Thyroid gland (tissue), 4 donors: Measurements from ENCODE around the gene KANSL2. TPM values are rescaled to one million over a fixed set of nuclear protein-coding genes. Genes with fewer than 3 reads are reported as not detected.
"Not testable (repeated sequence)": the region's sequence is repeated elsewhere in the genome, so short reads cannot be mapped to it uniquely, and the experiment has no call there.

Experiments used
- DNase-seq, 2 donors: peaks; one replicate each; pipeline ENCODE4 v3.0.0-alpha.2; 2019
- H3K27ac ChIP-seq, 3 donors: fragments of 200-600 bp; sonication (generic); 1 replicate in 2 of 3; 2 replicates in 1 of 3; pipeline ENCODE4 v1.5.1; 2016 to 2019; ENCODE audit warnings: mild to moderate bottlenecking in 1 of 3, moderate library complexity in 1 of 3
- H3K27me3 ChIP-seq: fragments of 200-600 bp; sonication (generic); one replicate; pipeline ENCODE4 v1.5.1; 2019
- H3K36me3 ChIP-seq, 2 donors: fragments of 200-600 bp; sonication (generic); one replicate each; pipeline ENCODE4 v1.5.1; 2016 to 2019
- H3K4me1 ChIP-seq, 2 donors: fragments of 200-600 bp; sonication (generic); one replicate each; pipeline ENCODE4 v1.5.1; 2017 to 2019
- H3K4me3 ChIP-seq, 3 donors: fragments of 200-600 bp; sonication (generic); replicated peaks in 1 of 3; 1 replicate in 2 of 3; 2 replicates in 1 of 3; pipeline ENCODE4 v1.5.1; 2016; ENCODE audit warnings: mild to moderate bottlenecking in 1 of 3
- H3K9me3 ChIP-seq: fragments of 200-600 bp; sonication (generic); one replicate; pipeline ENCODE4 v1.5.1; 2017
- POLR2A ChIP-seq, 2 donors: fragments of 450-650 bp; IDR thresholded peaks; one replicate each; pipeline ENCODE4 v1.6.1; 2017; ENCODE audit warnings: antibody characterized with exemption in 2 of 2, mild to moderate bottlenecking in 2 of 2, moderate library complexity in 1 of 2
- WGBS, 2 donors: methylation state at CpG; one replicate each; pipeline ENCODE4 v1.1.5; 2017; 5-methylcytosine and 5-hydroxymethylcytosine counted together
- intact Hi-C: fragments of 100-400 bp; cut with DNase I; formaldehyde crosslinking; loops from one replicate; pipeline ENCODE4 v1.15.1; 2023
- total RNA-seq, 4 donors: library from RNA; depleted of rRNA; stranded (reverse); fragments of >200 nt; gene quantifications; one replicate each; pipeline ENCODE4 v1.2.3, GENCODE V29; 2016
- TF ChIP-seq, protein P1 (sequence below), 6 experiments: fragments of 200-600 bp in 3 of 6; fragments of 450-650 bp in 3 of 6; sonication (generic) in 3 of 6; IDR thresholded peaks; one replicate each; pipeline ENCODE4 v1.5.1; 2016 to 2019; ENCODE audit warnings: antibody characterized with exemption in 6 of 6, mild to moderate bottlenecking in 2 of 6, inconsistent platforms in 1 of 6, moderate library complexity in 1 of 6

KANSL2 gene
- total RNA-seq, 4 donors from 2014 or later, result 31.8 to 64.7 (median 45.4) TPM

DNA sequence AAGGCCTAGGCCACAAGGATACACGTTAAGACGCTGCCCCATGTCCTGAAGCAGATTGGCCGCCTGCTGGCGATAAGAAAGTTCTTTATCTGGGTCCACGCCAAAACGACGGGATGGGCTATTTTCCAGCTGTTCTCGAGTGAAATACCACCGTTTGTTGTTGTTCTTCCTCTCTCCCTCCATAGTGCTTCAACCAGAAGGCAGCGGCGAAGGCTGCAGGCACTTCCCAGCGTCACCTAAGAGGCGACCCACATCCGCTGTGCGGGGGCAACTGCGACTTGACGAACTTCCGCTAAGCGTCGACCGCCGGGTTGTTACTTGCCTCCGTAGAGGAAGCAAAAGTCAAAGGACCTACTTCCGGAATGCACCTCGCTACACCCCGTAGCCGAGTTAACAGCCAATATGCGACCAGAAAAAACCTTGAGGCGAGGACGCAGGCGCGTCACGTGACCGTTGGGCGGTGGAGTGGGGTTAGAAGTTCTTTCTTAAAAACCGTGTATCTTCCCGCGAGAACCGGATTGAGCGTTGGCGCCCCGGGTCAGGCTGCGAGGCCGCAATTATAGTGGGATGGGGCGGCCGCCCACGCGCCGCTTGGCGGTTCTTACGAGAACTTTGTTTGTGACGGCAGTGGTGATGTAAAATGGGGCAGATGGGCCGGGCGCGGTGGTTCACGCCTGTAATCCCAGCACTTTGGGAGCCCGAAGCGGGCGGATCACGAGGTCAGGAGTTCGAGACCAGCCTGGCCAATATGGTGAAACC lies 34.6 kb upstream of the KANSL2 start, which contains the start of gene CCNT1:
Gene CCNT1 (minus strand): TSS at position 215 of the 759 bp plus-strand sequence. CDS start 32 bp downstream, at position 183.
- Histone ChIP-seq H3K9me3 (no peaks in the 10 kb centered on the region), H3K27ac (peak within 1 kb of the TSS; percentile 85 to 97 (median 89)), H3K27me3 (no peaks in the 10 kb centered on the region), H3K36me3 (peaks cover 5 to 13% of the 10 kb centered on the region in 2 donors), H3K4me1 (peaks cover 15 to 19% of the 10 kb centered on the region in 2 donors), H3K4me3 (peak within 1 kb of the TSS; percentile 67 to 77 (median 67))
- intact Hi-C loops, result no loop called here
- 0% methylated on average over 38 to 50 of the region's 61 CpGs for WGBS, 2 donors
- peak; percentile 99 for DNase-seq
- TF ChIP-seq, protein P1, sequence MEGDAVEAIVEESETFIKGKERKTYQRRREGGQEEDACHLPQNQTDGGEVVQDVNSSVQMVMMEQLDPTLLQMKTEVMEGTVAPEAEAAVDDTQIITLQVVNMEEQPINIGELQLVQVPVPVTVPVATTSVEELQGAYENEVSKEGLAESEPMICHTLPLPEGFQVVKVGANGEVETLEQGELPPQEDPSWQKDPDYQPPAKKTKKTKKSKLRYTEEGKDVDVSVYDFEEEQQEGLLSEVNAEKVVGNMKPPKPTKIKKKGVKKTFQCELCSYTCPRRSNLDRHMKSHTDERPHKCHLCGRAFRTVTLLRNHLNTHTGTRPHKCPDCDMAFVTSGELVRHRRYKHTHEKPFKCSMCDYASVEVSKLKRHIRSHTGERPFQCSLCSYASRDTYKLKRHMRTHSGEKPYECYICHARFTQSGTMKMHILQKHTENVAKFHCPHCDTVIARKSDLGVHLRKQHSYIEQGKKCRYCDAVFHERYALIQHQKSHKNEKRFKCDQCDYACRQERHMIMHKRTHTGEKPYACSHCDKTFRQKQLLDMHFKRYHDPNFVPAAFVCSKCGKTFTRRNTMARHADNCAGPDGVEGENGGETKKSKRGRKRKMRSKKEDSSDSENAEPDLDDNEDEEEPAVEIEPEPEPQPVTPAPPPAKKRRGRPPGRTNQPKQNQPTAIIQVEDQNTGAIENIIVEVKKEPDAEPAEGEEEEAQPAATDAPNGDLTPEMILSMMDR (IDR thresholded peaks at IDR 0.05), result peak in 4 of 6 experiments; percentile 13 to 58 (median 42)
- TF ChIP-seq POLR2A (IDR thresholded peaks at IDR 0.05), result peak; percentile 30 to 70

DNA sequence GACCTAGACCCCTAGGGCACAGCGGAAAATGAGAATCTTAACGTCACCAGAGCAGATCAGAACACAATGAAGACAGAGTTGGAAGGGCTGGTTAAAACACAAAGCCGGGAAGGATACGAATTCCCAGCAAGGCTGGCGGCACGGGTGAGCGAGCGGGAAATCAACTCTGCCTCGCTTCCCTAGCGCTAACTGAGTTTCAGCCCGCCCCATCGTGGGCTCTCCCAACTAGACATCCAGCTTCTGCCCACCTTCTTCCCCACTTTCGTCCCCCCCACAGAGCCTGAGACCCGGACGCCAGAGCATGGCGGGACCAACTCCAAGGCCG lies 34.1 kb upstream of the KANSL2 start:
- Histone ChIP-seq H3K9me3 (no peaks in the 10 kb centered on the region), H3K4me1 (peaks cover 15 to 19% of the 10 kb centered on the region in 2 donors), H3K4me3 (peak overlapping the region; percentile 22 to 77 (median 67)), H3K27me3 (no peaks in the 10 kb centered on the region), H3K36me3 (peaks cover 5 to 18% of the 10 kb centered on the region in 2 donors), H3K27ac (peak overlapping the region; percentile 85 to 97 (median 89))
- intact Hi-C loops, result no loop called here
- TF ChIP-seq, protein P1 (IDR thresholded peaks at IDR 0.05), result no peak
- no peak for TF ChIP-seq POLR2A (IDR thresholded peaks at IDR 0.05)
- DNase-seq, result no peak
- WGBS, 2 donors, result 1% methylated on average over 13 to 17 of the region's 17 CpGs

DNA sequence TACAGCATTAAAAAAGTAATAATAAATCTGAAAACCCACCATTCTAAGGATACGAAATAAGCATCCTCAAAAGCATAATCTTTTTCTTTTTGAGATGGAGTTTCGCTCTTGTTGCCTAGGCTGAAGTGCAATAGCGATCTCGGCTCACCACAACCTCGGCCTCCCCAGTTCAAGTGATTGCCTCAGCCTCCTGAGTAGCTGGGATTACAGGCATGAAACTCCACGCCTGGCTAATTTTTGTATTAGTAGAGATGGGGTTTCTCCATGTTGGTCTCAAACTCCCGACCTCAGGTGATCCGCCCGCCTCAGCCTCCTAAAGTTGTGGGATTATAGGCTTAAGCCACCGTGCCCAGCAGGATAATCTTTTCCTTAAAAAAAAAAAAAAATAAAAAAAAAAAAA lies 30.2 kb upstream of the KANSL2 start:
- Histone ChIP-seq H3K4me3 (no peak overlapping the region), H3K4me1 (peaks cover 15 to 19% of the 10 kb centered on the region in 2 donors), H3K36me3 (peaks cover 12 to 23% of the 10 kb centered on the region in 2 donors), H3K9me3 (no peaks in the 10 kb centered on the region), H3K27ac (no peak overlapping the region), H3K27me3 (no peaks in the 10 kb centered on the region)
- no peak for DNase-seq
- intact Hi-C loops, result no loop called here
- no peak for TF ChIP-seq POLR2A (IDR thresholded peaks at IDR 0.05)
- TF ChIP-seq, protein P1 (IDR thresholded peaks at IDR 0.05), result no peak
- 97 to 98% methylated on average over 10 of the region's 10 CpGs for WGBS, 2 donors

DNA sequence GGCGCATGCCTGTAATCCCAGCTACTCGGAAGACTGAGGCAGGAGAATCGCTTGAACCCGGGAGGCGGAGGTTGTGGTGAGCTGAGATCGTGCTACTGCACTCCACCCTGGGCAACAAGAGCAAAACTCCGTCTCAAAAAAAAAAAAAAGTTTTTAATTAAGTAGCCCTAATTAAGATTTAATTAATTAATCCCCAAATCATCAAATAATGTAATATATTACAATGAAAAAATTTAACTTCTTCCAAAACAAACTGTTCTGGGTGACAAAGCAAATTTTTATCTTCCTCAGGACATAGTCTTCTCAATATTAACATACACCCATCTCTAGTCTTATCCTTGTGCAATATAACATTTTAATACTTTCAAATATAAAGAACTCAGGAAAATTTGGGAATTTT lies 16.8 kb upstream of the KANSL2 start:
- H3K4me1 ChIP-seq, H3K9me3 ChIP-seq, intact Hi-C loops, DNase-seq, H3K4me3 ChIP-seq, H3K27me3 ChIP-seq, H3K27ac ChIP-seq: not testable (repeated sequence)
- WGBS, 2 donors, result 98% methylated on average over 7 of the region's 7 CpGs
- peaks cover 28 to 50% of the 10 kb centered on the region in 2 donors for H3K36me3 ChIP-seq

DNA sequence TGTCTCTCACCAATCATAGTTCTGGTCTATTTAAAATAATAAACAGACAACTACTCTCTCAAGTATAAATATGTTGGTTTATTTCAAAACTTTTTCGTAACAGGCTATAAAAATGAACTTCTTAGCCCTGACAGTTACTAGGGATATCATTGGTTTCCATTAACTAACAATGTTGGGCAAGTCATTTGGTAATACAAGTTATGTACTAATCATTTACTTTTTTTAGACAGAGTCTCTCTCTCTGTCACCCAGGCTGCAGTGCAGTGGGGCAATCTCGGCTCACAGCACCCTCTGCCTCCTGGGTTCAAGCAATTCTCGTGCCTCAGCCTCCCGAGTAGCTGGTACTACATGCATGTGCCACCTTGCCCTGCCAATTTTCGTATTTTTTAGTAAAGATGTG lies 14.6 kb upstream of the KANSL2 start:
- no peak for TF ChIP-seq POLR2A (IDR thresholded peaks at IDR 0.05)
- TF ChIP-seq, protein P1 (IDR thresholded peaks at IDR 0.05), result no peak
- Histone ChIP-seq H3K4me3 (no peak overlapping the region), H3K36me3 (peaks cover 36 to 53% of the 10 kb centered on the region in 2 donors), H3K27ac (no peak overlapping the region), H3K4me1 (no peaks in the 10 kb centered on the region), H3K27me3 (no peaks in the 10 kb centered on the region), H3K9me3 (no peaks in the 10 kb centered on the region)
- 94 to 96% methylated on average over 5 of the region's 5 CpGs for WGBS, 2 donors
- DNase-seq, result no peak
- intact Hi-C loops, result no loop called here
